ENCODE measurements around the gene SNCG.

Gene SNCG

GRCh38 chr10:86958901-86959736 lies 720 bp downstream of the SNCG start:
- Histone ChIP-seq H3K9me3 (no peaks in the 10 kb centered on the region), H3K36me3 (no peaks in the 10 kb centered on the region), H3K27ac (no peak overlapping the region), H3K4me3 (ENCODE audit: low read depth in 1 of 2, low read length in 1 of 2) (no peak overlapping the region), H3K27me3 (peaks cover 36% of the 10 kb centered on the region), H3K4me1 (ENCODE audit: control insufficient read depth in 1 of 2, insufficient read depth in 1 of 2, low read depth in 1 of 2, low read length in 1 of 2) (no peaks in the 10 kb centered on the region)
- no peak for TF ChIP-seq CTCF (IDR thresholded peaks at IDR 0.05)

- no peaks in the 10 kb centered on the region for H3K9me3 ChIP-seq
- no peaks in the 10 kb centered on the region for H3K4me1 ChIP-seq (ENCODE audit: control insufficient read depth in 1 of 2, insufficient read depth in 1 of 2, low read depth in 1 of 2, low read length in 1 of 2)
- H3K36me3 ChIP-seq: no peaks in the 10 kb centered on the region
- TF ChIP-seq CTCF (IDR thresholded peaks at IDR 0.05): no peak
- H3K27me3 ChIP-seq: peaks cover 36% of the 10 kb centered on the region
- H3K4me3 ChIP-seq (ENCODE audit: low read depth in 1 of 2, low read length in 1 of 2): no peak overlapping the region
- H3K27ac ChIP-seq: no peak overlapping the region
These were observed 1.3 kb downstream of the SNCG start for GRCh38 chr10:86959737-86960002.

- Histone ChIP-seq H3K9me3 (no peaks in the 10 kb centered on the region), H3K36me3 (no peaks in the 10 kb centered on the region), H3K27ac (no peak overlapping the region), H3K4me1 (ENCODE audit: control insufficient read depth in 1 of 2, insufficient read depth in 1 of 2, low read depth in 1 of 2, low read length in 1 of 2) (no peaks in the 10 kb centered on the region), H3K4me3 (ENCODE audit: low read depth in 1 of 2, low read length in 1 of 2) (no peak overlapping the region), H3K27me3 (peaks cover 36% of the 10 kb centered on the region)
- no peak for TF ChIP-seq CTCF (IDR thresholded peaks at IDR 0.05)
These were observed 1.8 kb downstream of the SNCG start for GRCh38 chr10:86960003-86960862.

- H3K9me3 ChIP-seq: no peaks in the 10 kb centered on the region
- H3K4me3 ChIP-seq (ENCODE audit: low read depth in 1 of 2, low read length in 1 of 2): no peak overlapping the region
- H3K27ac ChIP-seq: no peak overlapping the region
- no peaks in the 10 kb centered on the region for H3K36me3 ChIP-seq
- H3K27me3 ChIP-seq: peaks cover 41% of the 10 kb centered on the region
- H3K4me1 ChIP-seq (ENCODE audit: control insufficient read depth in 1 of 2, insufficient read depth in 1 of 2, low read depth in 1 of 2, low read length in 1 of 2): no peaks in the 10 kb centered on the region
- TF ChIP-seq CTCF (IDR thresholded peaks at IDR 0.05): no peak
These were observed 2.5 kb downstream of the SNCG start for GRCh38 chr10:86960863-86961434.

- TF ChIP-seq CTCF (IDR thresholded peaks at IDR 0.05): no peak
- H3K36me3 ChIP-seq: no peaks in the 10 kb centered on the region
- H3K4me1 ChIP-seq (ENCODE audit: control insufficient read depth in 1 of 2, insufficient read depth in 1 of 2, low read depth in 1 of 2, low read length in 1 of 2): no peaks in the 10 kb centered on the region
- no peak overlapping the region for H3K27ac ChIP-seq
- peaks cover 46% of the 10 kb centered on the region for H3K27me3 ChIP-seq
- no peak overlapping the region for H3K4me3 ChIP-seq (ENCODE audit: low read depth in 1 of 2, low read length in 1 of 2)
- no peaks in the 10 kb centered on the region for H3K9me3 ChIP-seq
These were observed 3.2 kb downstream of the SNCG start for GRCh38 chr10:86961481-86962091.
